Aorta (tissue), 5 donors: Measurements from ENCODE around the gene PDZD11. TPM values are rescaled to one million over a fixed set of nuclear protein-coding genes. Genes with fewer than 3 reads are reported as not detected.
"Not testable (repeated sequence)": the region's sequence is repeated elsewhere in the genome, so short reads cannot be mapped to it uniquely, and the experiment has no call there.

Experiments
- ATAC-seq: fragments of 200-7000 bp; cut with Tn5 transposase; one replicate; pipeline ENCODE4 v1.9.1; 2022; ENCODE audit warnings: moderate library complexity; ENCODE audit not compliant: low FRiP score
- DNase-seq, 2 donors: peaks; one replicate each; pipeline ENCODE4 v3.0.0-alpha.2; 2020
- H3K27ac ChIP-seq, 2 donors: one replicate each; pipeline ENCODE4 v1.5.1; 2013; ENCODE audit warnings: low read length in 2 of 2, mild to moderate bottlenecking in 2 of 2, moderate library complexity in 2 of 2, control low read depth in 1 of 2, inconsistent platforms in 1 of 2, low read depth in 1 of 2
- H3K27me3 ChIP-seq, 2 donors: one replicate each; pipeline ENCODE4 v1.6.1; 2013; ENCODE audit warnings: control low read depth in 1 of 2, low read length in 1 of 2, mild to moderate bottlenecking in 1 of 2, moderate library complexity in 1 of 2; ENCODE audit not compliant: insufficient read depth in 2 of 2, control insufficient read depth in 1 of 2
- H3K36me3 ChIP-seq, 2 donors: one replicate each; pipeline ENCODE4 v1.6.1; 2013; ENCODE audit warnings: control low read depth in 1 of 2, low read length in 1 of 2, mild to moderate bottlenecking in 1 of 2; ENCODE audit not compliant: insufficient read depth in 2 of 2, control insufficient read depth in 1 of 2
- H3K4me1 ChIP-seq, 2 donors: one replicate each; pipeline ENCODE4 v1.6.1; 2013; ENCODE audit warnings: low read length in 2 of 2, control low read depth in 1 of 2, mild to moderate bottlenecking in 1 of 2, moderate library complexity in 1 of 2; ENCODE audit not compliant: insufficient read depth in 2 of 2, control insufficient read depth in 1 of 2
- H3K4me3 ChIP-seq, 2 donors: one replicate each; pipeline ENCODE4 v1.5.1; 2013; ENCODE audit warnings: low read length in 2 of 2, control low read depth in 1 of 2, mild to moderate bottlenecking in 1 of 2
- H3K9me3 ChIP-seq: one replicate; pipeline ENCODE4 v1.6.1; 2013; ENCODE audit warnings: mild to moderate bottlenecking, low read length; ENCODE audit not compliant: control insufficient read depth
- WGBS, 2 donors: extraction: QIAGEN DNeasy Blood & Tissue Kit; methylation state at CpG; one replicate each; pipeline ENCODE4 v1.1.7; 2013; 5-methylcytosine and 5-hydroxymethylcytosine counted together
- intact Hi-C, 2 donors: fragments of 100-400 bp; cut with DNase I; formaldehyde crosslinking; loops; one replicate each; pipeline versions ENCODE4 v1.14.2 to v1.15.0; 2022
- polyA plus RNA-seq, 2 donors: library from polyadenylated mRNA; stranded (reverse); fragments of 200-250 nt; gene quantifications; one replicate each; pipeline ENCODE4 v1.2.3, GENCODE V29; 2013
- total RNA-seq, 2 donors: library from RNA; stranded (reverse); fragmentation: NEBNext Ultra II Directional; extraction: Animal tissue kit (Norgen Biotek cat#: 25700); gene quantifications; one replicate each; pipeline ENCODE4 v1.2.1, GENCODE V29; 2021
- donor health status: healthy with polysubstance abuse.
- donor health status: Bipolar disorder and iron deficiency.
- donor health status: DM: no; HTN: no; CAD: no.
- donor health status: DM: no; HTN: no; CAD: no.
- donor health status: DM: yes; HTN: yes; CAD: no.

PDZD11 gene
- total and polyA plus RNA-seq, 4 donors = 18.7 to 67.1 (median 42.5) TPM

DNA sequence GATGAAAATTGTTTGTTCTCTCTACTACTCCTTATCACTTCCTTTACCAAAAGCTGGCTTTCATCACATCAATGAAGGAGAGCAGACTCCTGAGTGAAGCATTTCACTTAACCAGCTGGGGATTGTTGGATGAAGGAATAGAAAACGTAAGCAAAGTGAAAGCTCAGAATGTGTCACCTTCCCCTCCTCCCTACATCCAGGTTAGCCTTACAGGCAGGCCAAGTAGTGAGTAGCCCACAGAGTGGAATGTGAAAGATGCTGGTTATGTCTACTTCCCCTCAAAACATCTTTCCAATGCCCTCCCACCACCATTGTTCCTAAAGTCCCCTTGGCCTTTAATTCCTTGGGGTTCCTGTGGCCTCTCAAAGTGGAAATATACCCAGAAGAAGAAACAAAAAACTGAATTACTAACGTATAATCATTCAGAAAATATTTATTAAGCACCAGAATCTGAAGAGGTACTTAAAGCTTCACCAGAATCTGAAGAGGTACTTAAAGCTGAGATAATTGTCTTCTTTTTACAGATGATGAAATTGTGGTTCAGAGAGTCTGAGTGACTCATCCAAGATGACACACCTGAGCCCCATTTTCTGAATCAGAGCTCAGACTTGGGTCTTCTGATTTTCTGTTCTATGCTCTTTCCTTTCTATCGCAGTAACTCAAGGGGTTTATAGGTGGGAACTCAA is 36.2 kb downstream of the PDZD11 start:
- no peak overlapping the region for H3K4me3 ChIP-seq
- H3K27me3 ChIP-seq = no peaks in the 10 kb centered on the region
- H3K9me3 ChIP-seq = no peaks in the 10 kb centered on the region
- DNase-seq = no peak
- ATAC-seq = no peak
- H3K27ac ChIP-seq = no peak overlapping the region
- 72 to 94% methylated on average over 3 of the region's 3 CpGs for WGBS, 2 donors
- H3K36me3 ChIP-seq = no peaks in the 10 kb centered on the region
- no peaks in the 10 kb centered on the region for H3K4me1 ChIP-seq
- intact Hi-C loops = no loop called here

GRCh38 chrX:70252491-70252890 is 37.2 kb downstream of the PDZD11 start:
- DNase-seq = no peak
- no peak overlapping the region for H3K27ac ChIP-seq
- H3K9me3 ChIP-seq = no peaks in the 10 kb centered on the region
- ATAC-seq = no peak
- WGBS, 2 donors = 58 to 82% methylated on average over 2 of the region's 2 CpGs
- no peaks in the 10 kb centered on the region for H3K36me3 ChIP-seq
- H3K27me3 ChIP-seq = no peaks in the 10 kb centered on the region
- intact Hi-C loops = no loop called here
- no peak overlapping the region for H3K4me3 ChIP-seq
- no peaks in the 10 kb centered on the region for H3K4me1 ChIP-seq

DNA sequence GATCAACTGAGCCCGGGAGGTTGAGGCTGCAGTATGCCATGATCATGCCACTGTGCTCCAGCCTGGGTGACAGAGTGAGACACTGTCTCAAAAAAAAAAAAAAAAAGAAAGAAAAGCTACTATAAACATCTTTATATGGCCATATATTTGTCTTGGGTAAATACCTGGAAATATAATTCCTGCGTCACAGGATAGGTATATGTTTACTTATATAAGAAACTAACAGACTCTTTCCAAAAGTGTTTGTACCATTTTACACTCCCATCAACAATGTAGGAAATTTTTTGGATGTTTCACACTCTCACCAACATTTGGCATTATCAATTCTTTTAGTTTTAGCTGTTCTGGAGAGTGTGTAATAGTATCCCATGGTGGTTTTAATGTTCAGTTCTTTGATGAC is 42.5 kb downstream of the PDZD11 start:
- Histone ChIP-seq H3K4me1 (no peaks in the 10 kb centered on the region), H3K27ac (no peak overlapping the region), H3K4me3 (no peak overlapping the region), H3K9me3 (no peaks in the 10 kb centered on the region), H3K27me3 (no peaks in the 10 kb centered on the region), H3K36me3 (no peaks in the 10 kb centered on the region)
- 90 to 98% methylated on average over 2 of the region's 2 CpGs for WGBS, 2 donors
- ATAC-seq (no peak), DNase-seq (no peak)
- intact Hi-C loops = no loop called here

DNA sequence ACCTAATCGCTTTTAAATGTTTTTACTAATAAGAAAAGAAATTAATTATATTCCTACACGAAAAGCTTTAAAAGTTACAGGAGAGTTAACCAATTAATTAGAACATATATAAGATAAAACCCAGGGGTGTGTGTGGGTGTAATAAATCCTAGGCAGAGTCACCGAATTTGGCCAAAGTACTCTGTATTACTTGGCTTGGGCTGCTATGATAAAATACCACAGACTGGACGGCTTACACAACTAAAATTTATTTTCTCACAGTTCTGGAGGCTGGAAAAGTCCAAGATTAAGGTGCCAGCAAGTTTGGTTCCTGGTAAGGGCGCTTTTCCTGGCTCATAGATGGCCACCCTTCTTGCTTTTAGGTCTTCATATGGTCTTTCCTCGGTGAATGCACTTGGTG is 44.8 kb downstream of the PDZD11 start:
- H3K27me3 ChIP-seq = no peaks in the 10 kb centered on the region
- intact Hi-C loops = no loop called here
- no peaks in the 10 kb centered on the region for H3K9me3 ChIP-seq
- no peak for ATAC-seq
- 5 to 23% methylated on average over 6 of the region's 6 CpGs for WGBS, 2 donors
- no peaks in the 10 kb centered on the region for H3K4me1 ChIP-seq
- DNase-seq = no peak
- H3K36me3 ChIP-seq = no peaks in the 10 kb centered on the region
- H3K27ac ChIP-seq = no peak overlapping the region
- H3K4me3 ChIP-seq = no peak overlapping the region

- H3K36me3 ChIP-seq, H3K27ac ChIP-seq, H3K4me1 ChIP-seq, DNase-seq, intact Hi-C loops, ATAC-seq, H3K9me3 ChIP-seq, H3K27me3 ChIP-seq, H3K4me3 ChIP-seq: not testable (repeated sequence)
- WGBS, 2 donors = 71 to 88% methylated on average over 5 of the region's 5 CpGs
These were observed 46.1 kb downstream of the PDZD11 start for GRCh38 chrX:70243601-70244000.

- intact Hi-C loops = no loop called here
- Histone ChIP-seq H3K9me3 (no peaks in the 10 kb centered on the region), H3K36me3 (no peaks in the 10 kb centered on the region), H3K4me1 (no peaks in the 10 kb centered on the region), H3K27me3 (no peaks in the 10 kb centered on the region), H3K27ac (no peak overlapping the region), H3K4me3 (no peak overlapping the region)
- DNase-seq (no peak), ATAC-seq (no peak)
- WGBS, 2 donors = 79 to 96% methylated on average over 2 of the region's 2 CpGs
These were observed 48.2 kb downstream of the PDZD11 start for GRCh38 chrX:70241501-70241900.

- ATAC-seq (no peak), DNase-seq (no peak)
- Histone ChIP-seq H3K4me3 (no peak overlapping the region), H3K4me1 (no peaks in the 10 kb centered on the region), H3K36me3 (no peaks in the 10 kb centered on the region), H3K27ac (no peak overlapping the region), H3K9me3 (no peaks in the 10 kb centered on the region), H3K27me3 (no peaks in the 10 kb centered on the region)
- intact Hi-C loops = no loop called here
- 94 to 100% methylated on average over 1 of the region's 1 CpG for WGBS, 2 donors
These were observed 49.0 kb downstream of the PDZD11 start for GRCh38 chrX:70240751-70241150.

Other genes with a start within 250 kb of the PDZD11 start
- not detected for gene AWAT2, start 240.0 kb downstream of the PDZD11 start, total RNA-seq
- gene AWAT2, start 240.0 kb downstream of the PDZD11 start, polyA plus RNA-seq = not detected
- not detected for gene OTUD6A, start 227.5 kb downstream of the PDZD11 start, total RNA-seq
- gene OTUD6A, start 227.5 kb downstream of the PDZD11 start, polyA plus RNA-seq = not detected
- 10 to 100 TPM; 34.4 to 45.9 TPM for gene IGBP1, start 156.5 kb downstream of the PDZD11 start, total RNA-seq
- gene IGBP1, start 156.5 kb downstream of the PDZD11 start, polyA plus RNA-seq = 10 to 100 TPM; 59.1 to 78.1 TPM
- not detected for gene DGAT2L6, start 112.4 kb downstream of the PDZD11 start, total RNA-seq
- not detected for gene DGAT2L6, start 112.4 kb downstream of the PDZD11 start, polyA plus RNA-seq
- gene AWAT1, start 55.3 kb downstream of the PDZD11 start, total RNA-seq = not detected
- gene AWAT1, start 55.3 kb downstream of the PDZD11 start, polyA plus RNA-seq = not detected
- 1 to 10 TPM in 1 of 2 donors, under 1 TPM in 1; 0.91 to 1.2 TPM for gene P2RY4, start 29.7 kb downstream of the PDZD11 start, total RNA-seq
- gene P2RY4, start 29.7 kb downstream of the PDZD11 start, polyA plus RNA-seq = not detected
- not detected for gene ARR3, start 21.6 kb downstream of the PDZD11 start, total RNA-seq
- not detected for gene ARR3, start 21.6 kb downstream of the PDZD11 start, polyA plus RNA-seq
- not detected for gene RAB41, start 7.8 kb downstream of the PDZD11 start, total RNA-seq
- not detected for gene RAB41, start 7.8 kb downstream of the PDZD11 start, polyA plus RNA-seq
- gene KIF4A, start 177 bp upstream of the PDZD11 start, total RNA-seq = under 1 TPM; 0.36 to 0.66 TPM
- gene KIF4A, start 177 bp upstream of the PDZD11 start, polyA plus RNA-seq = under 1 TPM; 0.38 to 0.41 TPM
- gene GDPD2, start 133.4 kb upstream of the PDZD11 start, total RNA-seq = not detected
- gene GDPD2, start 133.4 kb upstream of the PDZD11 start, polyA plus RNA-seq = 1 to 10 TPM in 1 of 2 donors, not detected in 1; 1.0 TPM
- 10 to 100 TPM; 22.4 to 22.8 TPM for gene DLG3, start 154.9 kb upstream of the PDZD11 start, total RNA-seq
- 10 to 100 TPM; 16.1 to 17.2 TPM for gene DLG3, start 154.9 kb upstream of the PDZD11 start, polyA plus RNA-seq